ENCODE data around the gene TRIM37.
A peak's percentile ranks its signal among the peaks of the same experiment; 100 is the strongest.
"Not testable (repeated sequence)": the region's sequence is repeated elsewhere in the genome, so short reads cannot be mapped to it uniquely, and the experiment has no call there.

TRIM37 gene

GRCh38 chr17:59111539-59111938 is 4.9 kb upstream of the TRIM37 start:
- DNase-seq: no peak

- no peak for DNase-seq
Observed at GRCh38 chr17:59110973-59111372, 4.3 kb upstream of the TRIM37 start.

DNA sequence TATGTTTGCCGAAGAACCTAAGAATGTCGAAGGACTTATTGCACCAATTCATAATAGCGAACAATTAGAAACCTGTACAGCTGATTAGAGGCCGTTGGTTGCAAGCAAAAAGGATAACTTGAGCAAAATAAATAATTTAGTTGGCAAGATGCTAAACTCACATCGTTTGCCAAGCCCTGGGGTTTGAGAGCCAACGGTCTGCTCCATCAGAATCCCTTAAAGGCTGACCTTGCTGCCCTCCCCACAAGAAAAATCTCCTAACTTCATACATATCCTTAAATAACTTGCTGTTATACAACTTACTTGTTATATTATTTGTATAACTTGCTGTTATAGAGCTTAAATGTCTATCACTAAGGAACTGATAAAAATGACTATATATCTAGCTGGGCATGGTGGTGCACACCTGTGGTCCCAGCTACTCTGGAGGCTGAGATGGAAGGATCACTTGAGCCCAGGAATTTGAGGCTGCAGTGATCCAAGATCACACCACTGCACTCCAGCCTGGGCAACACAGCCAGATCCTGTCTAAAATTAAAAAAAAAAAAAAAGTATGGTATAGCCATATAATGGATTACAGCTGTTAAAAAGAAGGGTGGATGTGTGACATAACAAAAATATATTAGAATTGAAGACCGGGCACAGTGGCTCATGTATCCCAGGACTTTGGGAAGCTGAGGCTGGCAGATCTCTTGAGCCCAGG is 1.9 kb upstream of the TRIM37 start:
- DNase-seq: no peak

DNA sequence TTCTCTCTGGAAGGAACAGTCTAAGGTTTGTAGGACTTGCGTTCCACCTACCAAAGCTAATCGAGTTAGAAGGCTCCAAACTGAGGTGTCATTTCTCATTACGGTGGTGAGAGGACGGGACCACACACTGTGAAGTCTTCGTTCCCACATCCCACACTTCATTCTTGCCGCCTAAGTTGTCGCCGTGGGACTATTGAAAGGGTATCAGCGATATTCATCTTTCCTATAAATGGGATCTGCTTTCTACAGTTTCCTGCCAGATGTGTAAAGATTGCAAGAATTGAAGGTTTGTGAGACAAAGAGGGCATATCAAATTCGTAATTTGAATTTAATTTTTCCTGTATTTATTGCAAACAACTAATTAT is 608 bp upstream of the TRIM37 start:
- peak in 1 of 6 experiments; percentile 24 for DNase-seq

- peak; percentile 65 to 86 (median 75) for DNase-seq
Observed at GRCh38 chr17:59105852-59106462, 723 bp downstream of the TRIM37 start.

DNA sequence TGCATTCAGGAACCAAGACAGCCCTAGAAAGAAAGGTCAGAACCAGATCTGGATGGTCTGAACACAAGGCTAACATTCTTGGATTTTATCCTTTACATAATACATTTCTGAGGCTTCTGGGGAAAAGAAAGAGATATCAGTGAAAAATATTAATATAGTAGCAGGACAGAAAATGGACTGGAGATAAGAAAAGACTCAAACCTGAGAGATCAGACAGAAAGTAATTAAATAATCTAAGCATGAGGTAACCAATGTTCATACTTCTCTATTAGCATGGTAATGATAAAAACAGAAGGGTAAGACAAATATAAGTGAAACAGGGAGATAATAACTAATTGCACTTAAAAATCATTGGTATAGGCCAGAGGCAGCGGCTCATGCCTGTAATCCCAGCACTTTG is 5.5 kb downstream of the TRIM37 start:
- DNase-seq: no peak

DNA sequence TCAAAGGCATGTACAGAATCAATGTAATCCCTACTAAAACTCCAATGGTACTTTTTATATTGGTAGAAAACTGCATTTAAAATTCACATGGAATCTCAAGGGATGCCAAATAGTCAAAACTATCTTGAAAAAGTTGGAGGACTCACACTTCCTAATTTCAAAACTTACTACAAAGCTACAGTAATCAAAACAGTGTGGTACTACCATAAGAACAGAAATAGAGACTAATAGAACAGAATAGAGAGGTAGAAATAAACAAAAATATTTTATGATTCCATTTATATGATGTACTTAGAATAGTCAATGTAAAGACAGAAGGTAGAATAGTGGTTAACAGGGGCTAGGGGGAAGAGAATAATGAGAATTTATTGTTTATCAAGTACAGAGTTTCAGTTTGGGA is 8.8 kb downstream of the TRIM37 start:
- DNase-seq: no peak

- no peak for DNase-seq
Observed at GRCh38 chr17:59094861-59095530, 11.7 kb downstream of the TRIM37 start.

DNA sequence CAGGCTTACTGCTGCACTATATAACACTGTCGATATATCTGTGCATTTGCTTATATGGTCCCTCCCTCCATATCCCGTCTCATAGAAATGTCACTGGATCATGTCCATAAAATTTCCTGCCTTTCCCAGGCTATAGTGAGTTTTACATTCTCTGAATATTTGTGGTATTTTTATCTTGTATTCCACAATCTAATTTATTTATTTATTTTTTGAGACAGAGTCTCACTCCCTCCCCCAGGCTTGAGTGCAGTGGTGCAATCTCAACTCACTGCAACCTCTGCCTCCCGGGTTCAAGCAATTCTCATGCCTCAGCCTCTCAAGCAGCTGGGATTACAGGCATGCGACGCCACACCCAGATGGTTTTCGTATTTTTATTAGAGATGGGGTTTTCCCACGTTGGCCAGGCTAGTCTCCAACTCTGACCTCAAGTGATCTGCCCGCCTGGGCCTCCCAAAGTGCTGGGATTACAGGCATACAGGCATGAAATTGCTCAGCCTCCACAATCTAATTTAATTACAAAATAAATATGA is 12.9 kb downstream of the TRIM37 start:
- no peak for DNase-seq

DNA sequence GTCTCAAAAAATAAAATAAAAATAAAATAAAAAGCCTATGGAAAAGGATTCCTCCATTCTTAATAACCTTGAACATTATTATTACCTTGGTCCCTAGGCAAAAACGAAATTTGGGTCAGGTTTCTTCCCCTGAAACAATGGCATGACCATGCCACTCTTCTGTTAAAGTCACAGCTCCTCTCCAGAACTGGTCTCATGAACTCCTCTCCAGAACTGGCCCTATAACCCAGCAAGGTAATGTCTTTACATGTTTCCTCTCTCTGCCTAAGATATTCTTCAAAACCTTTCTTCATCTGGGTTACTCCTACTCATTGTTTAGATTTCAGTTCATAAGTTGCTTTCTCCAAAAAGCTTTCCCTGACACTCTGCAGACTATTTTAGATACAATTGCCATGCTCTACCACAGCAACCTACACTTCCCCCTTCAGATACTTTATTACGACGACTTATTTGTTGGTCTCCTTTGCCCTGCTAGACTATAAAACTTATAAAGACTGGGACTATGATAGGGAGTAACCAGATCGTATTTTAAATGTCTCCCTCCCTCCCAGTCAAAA is 13.5 kb downstream of the TRIM37 start:
- DNase-seq: no peak

DNA sequence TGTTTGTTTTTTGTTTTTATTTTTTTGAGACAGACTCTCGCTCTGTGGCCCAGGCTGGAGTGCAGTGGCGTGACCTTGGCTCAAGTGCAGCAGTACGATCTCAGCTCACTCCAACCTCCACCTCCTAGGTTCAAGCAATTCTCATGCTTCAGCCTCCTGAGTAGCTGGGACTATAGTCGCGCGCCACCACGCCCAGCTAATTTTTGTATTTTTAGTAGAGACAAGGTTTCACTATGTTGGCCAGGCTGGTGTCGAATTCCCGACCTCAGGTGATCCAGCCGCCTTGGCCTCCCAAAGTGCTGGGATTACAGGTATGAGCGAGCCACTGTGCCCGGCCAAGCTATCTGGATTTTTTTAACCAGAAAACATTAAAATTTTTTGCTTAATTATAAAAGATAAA is 16.1 kb downstream of the TRIM37 start:
- not testable (repeated sequence) for DNase-seq

DNA sequence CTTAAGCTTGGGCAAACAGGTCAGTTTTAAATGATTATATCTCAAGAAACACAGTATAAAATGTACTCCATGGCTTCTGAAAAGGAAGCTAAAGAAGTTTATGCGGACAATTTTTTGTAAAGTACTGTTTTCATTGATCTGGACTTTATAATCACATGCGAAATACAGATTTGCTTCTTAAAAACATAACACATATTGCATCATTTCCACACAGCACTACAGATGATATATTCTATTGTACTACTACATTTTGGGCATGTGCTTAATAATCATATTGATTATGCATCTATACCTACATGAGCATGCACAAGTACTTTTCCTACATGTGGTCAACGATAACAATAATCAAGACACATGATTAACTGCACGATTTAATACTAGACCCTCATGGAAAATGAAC is 22.5 kb downstream of the TRIM37 start:
- DNase-seq: no peak

GRCh38 chr17:59074494-59074893 is 32.2 kb downstream of the TRIM37 start:
- DNase-seq: no peak

DNA sequence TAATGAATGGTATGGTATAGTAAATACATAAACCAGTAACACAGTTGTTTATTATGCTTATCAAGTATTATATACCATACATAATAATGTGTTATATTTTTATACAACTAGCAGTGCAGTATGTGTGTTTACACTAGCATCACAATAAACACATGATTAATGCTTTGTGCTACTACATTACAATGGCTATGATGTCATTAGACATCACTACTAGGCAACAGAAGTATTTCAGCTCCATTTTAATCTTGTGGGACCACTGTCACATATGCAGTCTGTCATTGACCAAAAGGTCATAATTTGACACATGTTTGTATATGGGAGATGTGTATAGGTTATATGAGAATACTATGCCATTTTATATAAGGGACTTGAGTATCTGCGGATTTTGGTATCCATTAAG is 32.7 kb downstream of the TRIM37 start:
- DNase-seq: no peak

GRCh38 chr17:59069856-59070255 is 36.8 kb downstream of the TRIM37 start:
- no peak for DNase-seq

- DNase-seq: no peak
Observed at GRCh38 chr17:59067756-59068155, 38.9 kb downstream of the TRIM37 start.

GRCh38 chr17:59067340-59067739 is 39.3 kb downstream of the TRIM37 start:
- no peak for DNase-seq

DNA sequence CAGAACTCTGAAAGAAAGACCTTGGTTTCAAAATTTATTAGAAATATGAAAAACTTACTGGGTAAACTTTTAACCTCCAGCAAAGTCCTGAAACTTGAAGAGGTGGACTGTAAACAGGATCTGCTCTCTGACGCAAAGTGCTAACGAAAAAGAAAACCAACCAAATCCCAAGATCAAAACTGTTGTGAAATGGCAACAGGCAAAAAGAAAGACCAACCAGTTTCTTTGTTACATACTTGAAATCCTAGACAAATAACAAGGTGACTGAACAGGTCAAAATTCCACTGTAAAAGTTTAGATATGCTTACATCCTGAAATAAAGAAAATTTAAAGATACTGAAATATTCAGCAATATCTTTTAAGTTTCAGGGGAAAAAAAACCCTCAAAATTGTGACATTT is 44.2 kb downstream of the TRIM37 start:
- no peak for DNase-seq

GRCh38 chr17:59056857-59057256 is 49.8 kb downstream of the TRIM37 start:
- DNase-seq: no peak

DNA sequence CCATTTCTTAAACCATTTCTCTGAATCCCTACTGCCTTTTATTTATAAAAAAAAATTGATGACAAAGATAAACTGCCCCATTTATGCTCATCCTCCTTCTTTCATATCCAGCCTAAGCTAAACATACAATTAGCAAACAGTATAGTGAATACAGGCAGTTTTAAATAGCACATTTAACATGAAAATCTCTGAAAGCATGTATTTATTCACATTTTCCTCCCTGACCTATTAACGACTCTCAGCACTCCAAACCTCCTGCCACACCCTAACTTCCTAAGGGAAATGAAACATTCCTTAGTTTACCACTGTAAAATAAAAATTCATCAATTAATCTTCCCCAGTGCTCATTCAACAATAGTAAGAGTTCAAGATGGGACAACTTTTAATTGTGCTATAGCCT is 56.9 kb downstream of the TRIM37 start:
- DNase-seq: no peak

- DNase-seq: no peak
Observed at GRCh38 chr17:59047616-59048015, 59.1 kb downstream of the TRIM37 start.

DNA sequence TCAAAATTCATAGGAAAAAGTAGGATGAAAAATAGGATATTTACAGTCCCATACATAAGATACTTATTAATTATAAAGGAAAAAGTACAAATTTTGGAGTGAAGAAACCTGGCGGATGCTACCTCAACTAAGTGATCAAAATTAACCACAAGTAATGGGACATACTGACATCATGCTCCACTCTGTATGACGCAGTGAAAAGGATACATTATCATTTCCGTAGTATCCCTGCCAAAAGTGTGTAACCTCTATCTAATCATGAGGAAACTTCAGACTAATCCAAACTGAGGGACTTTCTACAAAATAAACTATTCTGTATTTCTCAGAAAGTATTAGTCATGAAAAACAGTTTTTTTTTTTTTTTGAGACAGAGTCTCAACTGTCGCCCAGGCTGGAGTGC is 60.5 kb downstream of the TRIM37 start:
- no peak for DNase-seq

DNA sequence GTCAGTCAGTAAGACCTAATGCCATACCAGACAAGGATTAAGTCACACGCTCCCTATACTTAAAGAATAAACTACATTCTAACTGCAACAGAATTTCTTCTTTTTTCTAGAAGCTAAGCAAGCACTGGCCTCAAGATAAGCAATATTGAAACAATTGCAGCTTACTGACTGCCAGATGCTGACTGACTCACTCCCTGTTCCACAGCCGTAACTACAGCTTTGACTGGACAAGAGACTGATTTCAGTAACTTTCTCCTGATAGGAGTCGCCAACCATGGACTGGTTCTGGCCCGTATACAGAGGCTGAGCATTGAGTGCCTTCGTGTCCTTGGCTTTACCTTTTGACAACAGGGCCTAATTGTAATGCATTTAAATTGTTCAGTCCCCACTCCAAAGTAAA is 67.9 kb downstream of the TRIM37 start:
- no peak for DNase-seq

GRCh38 chr17:59037960-59038359 is 68.7 kb downstream of the TRIM37 start:
- DNase-seq: no peak

Data from stimulated activated naive CD4-positive, alpha-beta T cell (primary cell).